NCI-H82 treated with DMSO at 0.1 percent for 48 hours (cell line): ENCODE results near the gene ENO3.

Experiments used
- DNase-seq: peaks from one replicate; lab custom pipeline; 2025; ENCODE audit not compliant: unreplicated experiment; lab: John Stamatoyannopoulos, UW

Gene ENO3

GRCh38 chr17:4972752-4973151, 21.8 kb downstream of the ENO3 start:
- DNase-seq: no peak

- no peak for DNase-seq
Measured at GRCh38 chr17:4973256-4974114, 22.6 kb downstream of the ENO3 start.

GRCh38 chr17:4974115-4974670, 23.3 kb downstream of the ENO3 start:
- DNase-seq: no peak

GRCh38 chr17:4978726-4979125, 27.8 kb downstream of the ENO3 start:
- no peak for DNase-seq

- DNase-seq: peak; percentile 53
Measured at GRCh38 chr17:4980644-4981216, 29.8 kb downstream of the ENO3 start.

- no peak for DNase-seq
Measured at GRCh38 chr17:4982305-4982704, 31.4 kb downstream of the ENO3 start.

- DNase-seq: no peak
Measured at GRCh38 chr17:4986403-4986802, 35.5 kb downstream of the ENO3 start.

- DNase-seq: peak; percentile 89
Measured at GRCh38 chr17:4986951-4987766, 36.2 kb downstream of the ENO3 start, which contains the start of gene CAMTA2. Gene CAMTA2 (minus strand): TSS chr17:4987675. CDS start chr17:4986222, 1,453 bp downstream.

- no peak for DNase-seq
Measured at GRCh38 chr17:4987767-4988567, 37.0 kb downstream of the ENO3 start.

- DNase-seq: no peak
Measured at GRCh38 chr17:4994081-4994595, 43.2 kb downstream of the ENO3 start.

- peak; percentile 81 for DNase-seq
Measured at GRCh38 chr17:4997302-4998026, 46.5 kb downstream of the ENO3 start, which contains the start of the genes INCA1 and KIF1C. Gene INCA1 (minus strand): TSS chr17:4997522. CDS start chr17:4994437, 3,085 bp downstream. Gene KIF1C (plus strand): TSS chr17:4997950. CDS start chr17:5000247, 2,297 bp downstream.

- no peak for DNase-seq
Measured at GRCh38 chr17:4998027-4998731, 47.3 kb downstream of the ENO3 start.

GRCh38 chr17:4998732-4999429, 48.0 kb downstream of the ENO3 start:
- DNase-seq: no peak

- DNase-seq: no peak
Measured at GRCh38 chr17:4999430-5000093, 48.6 kb downstream of the ENO3 start.

GRCh38 chr17:5000237-5000639, 49.3 kb downstream of the ENO3 start:
- no peak for DNase-seq

- DNase-seq: no peak
Measured at GRCh38 chr17:5002121-5002788, 51.3 kb downstream of the ENO3 start.
